DMS53 treated with DMSO at 0.1 percent for 48 hours (cell line): ENCODE measurements around the gene TNRC6A.
"Not testable (repeated sequence)": the region's sequence is repeated elsewhere in the genome, so short reads cannot be mapped to it uniquely, and the experiment has no call there.

Source experiments
- DNase-seq: peaks from one replicate; lab custom pipeline; 2025; ENCODE audit not compliant: unreplicated experiment; lab: John Stamatoyannopoulos, UW

The TNRC6A gene

DNA sequence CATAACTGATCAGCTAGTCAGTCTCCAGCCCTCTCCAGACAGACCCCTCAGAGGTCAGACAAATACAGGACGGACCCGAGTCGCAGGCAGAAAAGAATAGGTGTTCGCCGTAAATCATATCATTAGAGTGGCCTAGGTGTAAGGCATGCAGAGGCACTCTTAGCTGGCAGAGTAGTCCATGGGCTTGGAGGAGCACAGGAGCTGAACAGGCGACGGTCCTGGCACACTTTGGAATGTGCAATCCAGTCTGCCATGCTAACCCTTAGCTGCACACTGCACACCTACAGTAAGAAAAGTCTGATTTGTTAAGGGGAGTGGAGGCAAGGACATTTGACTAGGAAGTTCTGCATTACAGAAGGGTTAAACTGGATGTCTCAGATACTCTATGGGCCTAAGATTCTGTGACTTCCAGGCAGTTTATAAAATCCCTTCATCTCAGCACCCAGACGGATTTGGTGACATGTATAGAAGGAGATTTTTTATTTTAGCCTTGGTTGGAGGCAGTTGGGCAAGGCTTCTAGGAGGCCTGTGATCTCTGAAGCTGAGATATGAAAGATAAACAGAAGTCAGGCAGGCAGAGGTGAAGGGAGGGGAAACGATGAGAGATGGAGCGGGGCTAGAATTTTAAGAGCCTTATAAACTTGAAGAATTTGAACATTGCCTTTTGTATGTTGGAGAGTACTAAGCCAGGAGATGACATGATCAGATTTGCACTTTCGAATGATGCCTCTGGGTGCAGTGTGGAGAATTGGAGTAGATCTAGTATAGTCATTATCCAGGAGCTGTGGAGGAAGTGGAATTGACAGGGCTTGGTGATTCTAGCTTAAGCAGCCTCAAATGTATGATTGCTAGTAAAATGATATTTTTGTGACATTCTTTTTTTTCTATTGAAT is 81.7 kb downstream of the TNRC6A start:
- DNase-seq = no peak

DNA sequence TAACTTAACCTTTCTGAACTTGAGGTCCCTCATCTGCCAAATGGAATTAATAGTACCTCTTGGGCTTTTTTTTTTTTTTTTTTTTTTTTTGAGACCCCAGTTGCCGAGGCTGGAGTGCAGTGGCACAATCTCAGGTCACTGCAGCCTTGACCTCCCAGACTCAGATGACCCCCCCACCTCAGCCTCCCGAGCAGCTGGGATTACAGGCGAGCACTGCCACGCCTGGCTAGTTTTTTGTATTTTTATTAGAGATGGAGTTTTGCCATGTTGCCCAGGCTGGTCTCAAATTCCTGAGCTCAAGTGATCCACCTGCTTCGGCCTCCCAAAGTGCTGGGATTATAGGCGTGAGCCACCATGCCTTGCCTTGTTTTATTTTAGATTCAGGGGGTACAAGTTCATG is 83.4 kb downstream of the TNRC6A start:
- not testable (repeated sequence) for DNase-seq

DNA sequence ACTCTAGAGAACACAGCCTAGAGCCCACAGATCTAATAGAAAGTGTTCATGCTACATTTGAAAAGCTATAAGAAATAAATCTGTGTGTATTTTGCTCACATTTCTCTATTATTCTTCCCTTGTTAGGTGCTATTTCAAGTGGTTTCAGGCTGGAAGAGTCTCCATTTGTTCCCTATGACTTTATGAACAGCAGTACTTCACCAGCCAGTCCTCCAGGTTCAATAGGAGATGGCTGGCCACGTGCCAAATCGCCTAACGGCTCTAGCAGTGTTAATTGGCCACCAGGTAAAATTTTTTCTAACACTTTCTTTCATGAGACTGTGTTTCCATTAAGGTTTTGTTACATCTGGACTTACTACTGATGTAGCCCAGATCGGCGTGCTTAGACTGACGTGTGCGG is 85.6 kb downstream of the TNRC6A start:
- no peak for DNase-seq

DNA sequence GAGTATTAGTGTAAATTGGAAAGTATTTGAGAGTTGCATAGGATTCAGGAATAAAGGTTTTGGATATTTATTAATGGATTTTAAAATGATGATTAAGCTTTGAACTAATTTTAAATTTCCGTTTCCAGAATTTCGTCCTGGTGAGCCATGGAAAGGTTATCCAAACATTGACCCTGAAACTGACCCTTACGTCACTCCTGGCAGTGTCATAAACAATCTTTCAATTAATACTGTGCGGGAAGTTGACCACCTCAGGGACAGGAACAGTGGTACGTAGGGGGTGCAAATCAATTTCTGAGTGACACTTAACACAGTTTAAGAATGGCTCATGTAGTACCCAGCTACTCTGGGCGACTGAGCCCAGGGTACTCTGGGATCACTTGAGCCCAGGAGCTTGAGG is 87.2 kb downstream of the TNRC6A start:
- DNase-seq = no peak

DNA sequence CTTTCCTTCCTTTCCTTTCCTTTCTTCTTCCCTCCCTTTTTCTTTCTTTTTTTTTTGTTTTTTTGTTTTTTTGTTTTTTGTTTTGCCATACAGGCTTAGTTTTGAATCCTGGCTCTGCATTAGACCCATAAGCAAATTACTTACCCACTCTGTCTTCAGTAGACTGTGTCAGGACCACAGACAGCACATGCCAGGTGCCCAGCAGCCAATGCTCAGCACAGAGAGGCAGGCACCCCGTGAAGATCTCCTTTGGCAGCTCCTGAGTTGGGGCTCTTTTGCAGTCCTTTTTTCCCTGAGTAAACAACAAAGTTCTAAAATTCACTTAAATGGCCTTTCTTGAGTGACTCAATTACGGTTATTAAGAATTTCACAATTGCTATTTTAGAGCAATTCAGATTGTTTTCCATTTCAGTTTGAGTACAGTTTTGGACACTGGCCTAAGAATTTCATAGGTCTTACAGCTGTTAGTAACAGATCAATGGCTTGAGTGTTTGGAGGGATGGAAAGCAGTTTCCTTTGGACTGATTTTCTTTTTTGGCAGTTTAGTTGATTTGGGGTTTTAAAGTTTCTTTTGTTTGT is 90.1 kb downstream of the TNRC6A start:
- DNase-seq = no peak

DNA sequence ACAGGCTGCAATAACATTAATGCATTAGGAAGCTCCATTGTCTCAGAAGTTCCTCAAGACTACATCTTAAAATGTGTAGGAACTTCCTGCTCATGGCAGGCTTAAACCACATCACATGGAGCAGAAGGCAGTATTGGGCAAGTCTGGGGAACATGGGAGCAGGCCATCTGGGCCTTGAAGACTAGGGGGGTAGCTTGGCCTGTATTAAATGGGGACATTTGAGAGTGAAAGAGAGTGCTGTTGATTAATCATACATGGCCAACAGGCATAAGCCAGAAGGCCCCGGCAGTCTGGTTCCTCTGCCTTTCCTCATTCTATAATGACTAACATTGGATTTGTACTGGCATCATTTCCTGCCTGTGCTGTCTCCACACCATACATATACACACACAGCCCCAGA is 91.1 kb downstream of the TNRC6A start:
- no peak for DNase-seq

DNA sequence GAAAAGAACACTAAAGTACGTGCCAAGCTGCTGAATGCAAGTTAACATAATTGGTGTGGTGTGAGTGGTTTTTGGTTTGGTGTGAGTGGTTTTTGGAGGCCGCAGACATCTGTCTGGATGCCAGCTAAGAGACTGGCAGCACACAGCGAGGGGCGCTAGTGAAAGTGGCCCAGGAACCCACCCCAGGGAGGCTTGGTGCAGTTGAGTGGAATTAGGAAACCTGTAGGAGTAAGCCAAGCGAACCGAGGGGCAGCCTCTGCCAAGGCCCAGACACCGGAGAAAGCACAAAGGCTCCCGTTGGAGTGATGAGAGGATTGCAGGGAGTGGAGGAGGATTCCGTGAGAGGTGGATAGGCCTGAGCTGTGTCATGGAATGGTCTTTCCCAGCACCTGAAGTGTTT is 91.7 kb downstream of the TNRC6A start:
- no peak for DNase-seq

DNA sequence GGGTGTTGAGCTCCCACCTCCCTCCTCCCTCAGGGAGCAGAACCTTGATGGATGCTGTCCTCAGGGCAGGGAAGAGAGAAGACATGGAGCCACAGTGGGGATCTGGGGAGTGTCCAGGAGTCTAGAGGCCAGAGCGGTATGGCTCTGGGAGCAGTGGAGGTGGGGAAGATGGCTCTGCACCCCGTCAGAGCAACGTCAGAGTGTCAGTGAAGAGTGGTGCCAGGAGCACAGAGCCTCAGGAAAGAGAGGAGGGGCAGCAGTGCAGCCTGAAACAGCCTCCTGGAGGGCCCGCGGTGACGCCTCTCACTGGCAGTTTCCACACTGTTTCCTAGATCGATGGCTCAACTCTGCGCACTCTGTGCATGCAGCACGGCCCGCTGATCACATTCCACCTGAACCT is 93.1 kb downstream of the TNRC6A start:
- DNase-seq = no peak

DNA sequence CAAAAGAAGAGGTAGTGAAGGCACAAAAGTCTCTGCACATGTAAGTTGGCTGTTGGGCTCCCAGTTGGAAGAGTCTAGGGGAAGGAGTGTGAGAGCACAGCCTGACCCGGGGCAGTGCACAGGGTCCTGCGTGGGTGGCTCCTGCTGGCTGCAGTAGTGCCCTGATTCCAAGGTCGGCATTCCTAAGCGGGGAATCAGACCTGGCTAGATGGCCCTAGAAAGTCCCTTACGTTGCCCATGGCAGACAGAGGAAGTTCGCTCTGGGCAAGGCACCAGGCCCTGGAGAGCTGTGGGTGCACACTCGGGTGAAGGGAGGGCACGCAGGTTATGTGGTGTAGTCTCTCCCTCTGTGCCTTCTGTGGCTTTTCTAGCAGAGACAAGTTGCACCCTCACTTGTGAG is 93.5 kb downstream of the TNRC6A start:
- no peak for DNase-seq

DNA sequence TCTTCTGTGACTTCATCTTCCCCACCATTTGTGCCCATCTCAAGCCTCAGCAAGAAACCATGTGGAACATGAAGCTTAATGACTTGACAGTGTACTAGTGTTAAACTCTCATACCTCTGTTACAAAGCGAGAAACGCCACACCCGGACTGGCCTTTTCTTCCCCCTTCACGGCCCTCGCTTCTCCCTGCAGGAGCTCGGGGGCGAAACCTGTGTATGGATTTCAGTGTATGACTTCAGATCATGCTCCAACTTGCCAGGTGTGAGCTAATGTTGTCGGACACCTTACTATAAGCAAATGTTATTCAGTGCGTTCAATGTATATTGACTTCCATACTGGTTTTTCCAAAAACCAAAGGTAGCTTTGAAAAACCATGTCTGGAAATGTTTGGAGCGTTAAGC is 96.2 kb downstream of the TNRC6A start:
- no peak for DNase-seq

DNA sequence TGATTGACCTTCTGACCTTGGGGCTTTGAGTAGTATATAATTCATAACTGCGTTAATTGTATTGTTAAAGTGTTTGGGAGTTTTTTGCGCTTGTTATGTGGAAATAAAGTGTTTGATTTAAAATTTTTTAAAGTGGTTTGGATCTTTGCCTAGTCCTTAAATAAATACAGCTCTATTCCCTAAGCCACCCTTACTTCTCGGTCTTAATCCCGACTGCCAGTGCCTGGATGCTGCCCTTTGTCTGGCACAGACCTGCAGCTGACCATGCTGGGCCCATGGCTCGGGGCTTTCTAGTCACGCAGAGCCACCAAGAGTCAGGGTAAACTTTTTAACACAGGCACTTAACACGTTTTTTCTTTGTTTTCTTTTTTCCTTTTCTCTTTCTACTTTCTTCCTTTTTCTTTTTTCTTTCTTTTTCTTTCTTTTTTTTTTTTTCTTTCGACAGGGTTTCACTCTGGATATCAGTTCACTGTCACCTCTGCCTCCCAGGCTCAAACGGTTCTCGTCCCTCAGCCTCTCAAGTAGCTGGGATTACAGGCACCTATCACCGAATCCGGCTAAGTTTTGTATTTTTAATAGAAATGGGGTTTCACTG is 96.7 kb downstream of the TNRC6A start:
- DNase-seq = no peak

DNA sequence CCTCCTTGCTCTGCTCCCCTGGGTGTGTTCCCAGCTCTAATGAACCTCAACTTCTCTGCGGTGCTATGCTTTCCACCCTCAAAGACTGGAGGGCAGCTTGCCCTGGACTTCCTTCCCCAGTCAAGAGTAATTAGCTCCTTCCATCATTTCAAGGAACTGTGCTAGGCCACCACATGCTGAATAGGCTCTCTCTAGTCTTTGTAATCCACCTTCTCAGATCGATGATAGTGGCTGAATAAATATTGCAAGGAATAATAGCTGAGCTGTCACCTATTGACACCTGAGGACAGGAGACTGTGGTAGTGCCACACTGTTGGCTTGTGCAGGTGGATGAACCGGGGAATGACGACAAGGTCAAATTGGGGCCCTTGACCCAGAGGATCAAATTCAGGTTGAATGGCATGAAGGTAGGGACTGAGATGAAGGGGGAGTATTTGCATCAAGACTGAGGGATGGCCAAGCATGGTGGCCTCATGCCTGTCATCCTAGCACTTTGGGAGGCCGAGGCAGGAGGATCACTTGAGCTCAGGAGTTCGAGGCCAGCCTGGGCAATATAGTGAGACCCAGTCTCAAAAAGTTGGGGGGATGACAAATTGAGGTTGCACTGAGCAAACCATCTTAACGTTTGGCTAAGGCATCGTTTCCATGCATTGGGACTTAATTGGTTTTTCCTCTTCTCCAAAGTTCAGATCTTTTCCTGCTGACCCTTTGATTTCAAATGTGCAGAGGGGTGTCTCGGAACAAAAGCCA is 97.5 kb downstream of the TNRC6A start:
- no peak for DNase-seq

DNA sequence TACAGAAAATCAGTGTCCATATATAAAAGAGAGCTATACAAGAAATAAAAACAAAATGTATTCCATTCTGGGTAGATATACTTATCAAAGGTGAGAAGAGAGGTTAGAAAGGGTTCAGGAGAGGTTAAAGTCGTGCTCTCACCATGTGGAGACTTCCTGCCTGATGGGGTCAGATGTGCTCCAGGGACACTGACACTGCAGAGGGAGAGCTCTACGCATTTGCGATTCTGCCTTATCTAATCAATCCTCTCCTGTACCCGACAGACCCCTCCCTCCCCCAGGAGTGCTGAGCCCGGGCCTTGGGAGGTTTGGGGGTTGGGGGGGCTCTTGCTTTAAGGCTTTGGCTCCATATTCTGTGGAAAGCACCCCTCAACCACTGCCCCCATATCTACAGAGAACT is 99.7 kb downstream of the TNRC6A start:
- DNase-seq = no peak

DNA sequence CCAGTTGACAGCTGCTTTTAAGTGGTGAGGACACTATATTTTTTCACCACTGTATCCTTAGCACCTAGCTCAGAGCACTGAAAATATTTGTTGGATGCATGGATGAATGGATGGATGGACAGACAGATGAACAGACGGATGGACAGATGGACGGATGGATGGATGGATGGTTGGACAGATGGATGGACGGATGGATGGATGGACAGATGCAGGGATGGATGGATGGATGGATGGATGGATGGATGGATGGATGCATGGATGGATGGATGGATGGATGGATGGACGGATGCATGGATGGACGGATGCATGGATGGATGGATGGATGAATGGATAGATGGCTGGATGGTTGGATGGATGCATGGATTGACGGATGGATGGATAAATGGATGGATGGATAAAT is 103.9 kb downstream of the TNRC6A start:
- DNase-seq = no peak

DNA sequence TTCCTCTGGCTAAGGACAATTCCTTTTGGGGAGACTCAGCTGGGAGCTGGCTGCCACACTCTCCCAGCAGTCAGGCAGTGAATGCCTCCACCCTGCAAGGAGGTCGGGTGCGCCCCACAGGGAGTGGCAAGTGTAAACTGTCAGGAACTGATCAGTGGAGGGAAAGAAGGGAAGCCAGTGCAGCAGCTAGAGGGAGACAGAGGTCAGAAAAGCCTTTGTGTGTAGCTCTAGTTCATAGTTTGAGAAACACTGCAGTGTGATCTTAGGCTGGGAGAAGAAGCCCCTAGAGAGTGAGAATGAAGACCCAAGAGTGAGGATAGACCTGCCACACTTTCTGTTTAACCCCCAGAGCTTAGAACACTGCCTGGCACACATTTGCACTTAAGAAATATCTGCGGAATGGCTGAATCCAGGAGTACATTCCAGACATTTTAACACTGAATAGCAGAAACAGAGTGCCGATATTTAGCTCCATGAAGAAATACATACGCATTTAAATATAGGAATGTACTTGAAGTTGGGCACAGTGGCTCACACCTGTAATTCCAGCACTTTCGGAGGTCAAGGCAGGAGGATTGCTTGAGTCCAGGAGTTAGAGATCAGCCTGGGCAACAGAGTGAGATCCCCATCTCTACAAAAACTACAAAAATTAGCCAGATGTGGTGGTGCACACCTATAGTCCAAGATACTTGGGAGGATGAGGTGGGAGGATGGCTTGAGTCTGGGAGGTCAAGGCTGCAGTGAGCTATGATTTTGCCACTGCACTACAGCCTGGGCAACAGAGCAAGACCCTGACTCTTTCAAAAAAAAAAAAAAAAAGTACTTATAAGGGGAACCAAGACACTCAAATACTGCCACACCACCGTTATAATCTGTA is 105.2 kb downstream of the TNRC6A start:
- peak; percentile 26 for DNase-seq

DNA sequence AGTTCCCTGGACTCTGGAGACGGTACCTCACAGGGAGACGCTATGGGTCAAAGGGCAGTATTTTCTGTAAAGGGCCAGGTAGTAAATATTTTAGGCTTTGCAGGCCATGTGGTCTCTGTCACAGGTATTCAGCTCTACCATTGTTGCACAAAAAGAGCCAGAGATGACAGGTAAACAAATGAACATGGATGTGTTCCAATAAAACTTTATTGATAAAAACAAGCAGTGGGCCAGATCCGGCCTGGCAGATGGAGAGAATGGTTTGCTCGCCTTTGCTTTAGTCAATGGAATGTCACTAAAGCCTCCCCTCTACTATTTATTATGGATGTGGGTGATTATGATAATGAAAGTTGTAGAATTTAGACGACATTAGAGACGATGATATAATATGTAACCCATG is 107.4 kb downstream of the TNRC6A start:
- DNase-seq = no peak

DNA sequence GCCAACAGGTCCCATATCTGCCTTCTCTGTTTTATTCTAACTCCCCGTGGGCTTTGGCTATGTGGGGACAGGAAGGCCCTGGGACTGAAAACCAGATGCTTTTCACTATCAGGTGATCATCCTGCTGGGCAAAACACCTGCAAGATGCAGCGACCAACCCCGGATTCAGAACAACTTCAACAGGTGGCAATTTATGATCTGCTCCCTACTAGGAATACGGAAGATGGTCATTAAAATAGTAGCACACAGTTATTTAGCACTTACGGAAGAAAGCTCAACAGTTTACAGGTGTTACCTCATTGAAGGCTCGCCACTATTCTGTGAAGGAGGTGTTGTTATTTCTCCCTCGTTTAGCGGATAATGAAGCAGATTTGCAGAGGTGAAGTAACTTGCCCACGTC is 108.5 kb downstream of the TNRC6A start:
- no peak for DNase-seq

DNA sequence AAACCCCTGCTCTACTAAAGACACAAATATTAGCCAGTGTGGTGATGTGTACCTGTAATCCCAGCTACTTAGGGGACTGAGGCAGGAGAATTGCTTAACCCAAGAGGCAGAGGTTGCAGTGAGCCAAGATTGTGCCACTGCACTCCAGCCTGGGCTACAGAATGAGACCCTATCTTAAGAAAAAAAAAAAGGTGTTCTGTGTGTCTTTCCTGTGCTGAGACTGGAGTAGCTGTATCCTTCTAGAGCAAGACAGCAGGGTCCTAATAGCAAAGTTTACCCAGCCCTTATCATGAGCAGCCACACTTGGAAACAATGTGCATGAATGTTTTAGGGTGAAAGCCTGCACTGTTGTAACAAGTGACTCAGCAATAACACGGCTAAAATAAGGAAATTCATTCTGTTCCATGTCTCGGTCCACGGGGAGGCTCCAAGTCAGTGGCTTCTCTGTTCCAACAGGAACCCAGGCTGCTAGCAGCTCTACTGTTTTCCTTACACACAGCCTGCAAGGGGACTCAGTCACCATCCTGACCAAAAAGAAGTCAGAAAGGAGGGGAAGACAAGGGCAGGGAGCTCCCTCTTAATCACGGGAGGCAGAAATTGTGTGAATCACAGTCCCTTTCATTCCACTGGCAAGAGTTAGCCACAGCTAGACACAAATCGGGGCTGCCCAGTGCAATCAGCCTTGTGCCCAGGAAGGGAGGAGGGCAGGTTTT is 109.3 kb downstream of the TNRC6A start:
- DNase-seq = no peak

DNA sequence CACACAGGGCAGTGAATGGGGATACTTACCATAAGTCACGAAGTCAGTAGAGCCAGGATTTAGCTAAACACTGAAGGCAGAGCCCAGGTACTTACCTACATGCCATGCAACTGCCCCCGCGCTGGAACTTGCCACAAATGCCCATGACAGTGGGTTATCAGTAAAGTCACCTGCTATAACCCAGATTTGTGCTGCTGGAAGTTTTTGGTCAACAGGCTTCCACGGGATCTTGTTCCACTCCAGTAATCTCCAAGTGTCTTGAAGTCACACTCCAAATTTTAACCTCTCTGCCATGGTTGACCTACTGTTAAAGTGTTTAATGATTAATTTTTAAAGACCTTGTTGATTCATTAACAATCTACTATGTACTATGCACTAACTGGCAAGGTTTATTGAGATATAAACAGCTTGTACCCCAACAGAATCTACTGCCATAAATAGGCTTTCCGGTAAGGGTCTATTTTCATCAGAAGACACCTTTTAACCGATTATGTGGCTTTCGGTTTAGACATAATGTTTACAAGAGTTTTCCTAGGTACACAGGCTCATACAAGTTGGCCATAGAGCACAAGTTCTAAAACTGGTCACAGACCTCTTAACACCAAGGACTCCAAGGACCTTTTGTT is 110.0 kb downstream of the TNRC6A start:
- DNase-seq = no peak

DNA sequence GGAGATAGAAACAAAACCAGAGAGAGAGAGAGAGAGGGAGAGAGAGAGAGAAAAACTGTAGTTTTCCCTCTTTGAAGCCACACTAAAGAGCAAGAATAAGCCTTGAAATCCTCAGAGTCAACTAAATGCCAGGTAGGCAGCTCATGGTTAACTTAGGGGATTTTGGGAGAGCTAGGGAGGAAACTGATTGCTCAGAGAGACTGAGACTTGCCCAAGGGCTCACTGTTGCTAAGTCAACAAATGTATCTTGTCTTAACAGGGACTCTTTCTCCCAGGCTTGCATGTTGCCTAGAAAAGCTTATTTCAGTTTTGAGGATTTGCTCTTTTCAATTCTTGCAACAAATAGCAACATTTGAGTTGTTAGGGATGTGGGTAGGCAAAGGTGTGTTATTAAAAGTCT is 111.8 kb downstream of the TNRC6A start:
- DNase-seq = no peak
